GM11168 (cell line): ENCODE measurements around the gene TMEM255A.

Experiments used
- in situ Hi-C: fragments of 300-500 bp; cut with MboI; formaldehyde crosslinking; loops from one replicate; pipeline ENCODE4 v1.12.0; 2022; ENCODE audit warnings: low sequenced_read_pairs; ENCODE audit not compliant: unreplicated experiment

TMEM255A gene

DNA sequence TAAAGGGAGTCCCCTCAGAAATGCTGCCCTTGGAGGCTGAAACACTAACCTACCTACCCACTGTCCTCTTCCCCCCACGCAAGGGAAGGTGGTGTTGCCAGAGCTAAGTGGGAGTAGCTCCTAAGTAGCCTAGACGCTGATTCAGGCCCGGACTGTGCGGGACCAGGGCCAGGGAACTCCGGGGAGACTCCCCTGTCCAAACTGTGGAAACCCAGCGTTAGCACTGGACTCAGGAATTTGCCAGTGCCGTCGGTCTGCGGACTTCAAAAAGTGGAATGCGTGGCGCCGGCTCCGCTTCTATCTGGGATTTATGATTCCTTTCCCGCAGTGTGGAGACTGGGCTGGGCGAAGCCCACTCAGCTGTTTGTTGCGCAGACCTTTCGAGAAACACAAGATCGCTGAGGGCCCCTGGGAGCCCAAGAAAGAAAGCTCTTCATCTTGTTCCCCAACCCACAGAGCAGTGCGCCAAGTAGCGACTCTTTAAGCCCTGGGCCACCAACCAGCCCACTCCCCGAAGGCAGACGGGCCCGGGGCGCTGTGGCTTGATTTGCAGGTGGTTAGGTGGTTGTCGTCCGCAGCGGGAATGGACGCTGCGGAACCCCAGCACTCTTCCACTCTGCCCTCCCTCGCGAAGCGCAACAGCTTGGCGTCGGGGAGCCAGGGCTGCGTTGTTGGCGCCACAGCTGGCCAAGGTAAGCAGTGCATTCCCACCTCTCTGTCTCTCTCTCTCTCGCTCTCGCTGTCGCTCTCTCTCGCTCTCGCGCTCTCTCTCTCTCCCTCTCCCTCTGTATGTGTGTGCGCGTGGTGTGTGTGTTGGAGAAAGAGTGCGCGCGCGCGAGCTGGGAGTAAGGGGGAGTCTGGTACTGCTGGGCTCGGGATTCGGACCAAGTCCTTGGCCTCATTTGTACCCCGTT, 2.0 kb downstream of the TMEM255A start:
- in situ Hi-C loops = no loop called here

- in situ Hi-C loops = no loop called here
Measured at GRCh38 chrX:120308558-120308957, 2.7 kb downstream of the TMEM255A start.

- in situ Hi-C loops = no loop called here
Measured at GRCh38 chrX:120306630-120307029, 4.6 kb downstream of the TMEM255A start.

GRCh38 chrX:120305531-120306141, 5.6 kb downstream of the TMEM255A start:
- in situ Hi-C loops = no loop called here

DNA sequence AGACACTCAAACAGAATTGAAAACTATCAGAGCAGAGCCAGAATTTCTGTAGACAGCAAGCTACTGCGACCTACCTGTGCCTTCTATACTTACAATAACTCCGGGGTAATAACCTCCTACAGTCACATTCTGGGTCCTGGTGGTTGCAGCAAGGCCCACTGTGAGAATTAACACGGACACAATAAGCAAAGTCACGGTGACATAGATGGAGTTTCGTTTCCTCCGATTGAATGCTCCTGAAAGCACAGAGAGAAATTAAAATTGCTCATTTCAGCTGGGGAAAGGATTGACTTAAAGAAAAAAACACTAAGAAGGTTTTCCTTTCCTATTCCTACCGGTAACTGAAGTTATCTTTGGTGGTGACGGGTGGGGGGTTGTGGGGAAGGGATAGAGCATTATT, 7.0 kb downstream of the TMEM255A start:
- in situ Hi-C loops = no loop called here

DNA sequence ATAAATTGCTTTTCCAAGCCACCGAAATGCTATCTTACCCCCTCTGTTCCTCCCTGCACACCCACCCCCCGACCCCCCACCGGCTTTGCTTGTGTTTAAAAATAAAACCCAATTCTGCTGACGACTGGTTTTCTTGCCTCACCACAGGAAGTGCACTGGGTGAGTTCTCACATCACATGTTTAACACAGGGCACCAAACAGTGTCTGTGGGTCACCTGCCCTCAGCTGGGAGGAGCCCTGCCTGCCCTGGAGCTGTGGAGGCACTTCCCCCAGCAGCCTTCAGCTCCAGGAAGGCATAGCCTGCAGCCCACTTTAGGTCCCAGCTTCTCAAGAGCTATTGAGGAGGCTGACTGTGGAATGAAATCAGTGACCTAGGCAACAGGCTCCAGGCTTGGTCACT, 8.8 kb downstream of the TMEM255A start:
- in situ Hi-C loops = no loop called here

DNA sequence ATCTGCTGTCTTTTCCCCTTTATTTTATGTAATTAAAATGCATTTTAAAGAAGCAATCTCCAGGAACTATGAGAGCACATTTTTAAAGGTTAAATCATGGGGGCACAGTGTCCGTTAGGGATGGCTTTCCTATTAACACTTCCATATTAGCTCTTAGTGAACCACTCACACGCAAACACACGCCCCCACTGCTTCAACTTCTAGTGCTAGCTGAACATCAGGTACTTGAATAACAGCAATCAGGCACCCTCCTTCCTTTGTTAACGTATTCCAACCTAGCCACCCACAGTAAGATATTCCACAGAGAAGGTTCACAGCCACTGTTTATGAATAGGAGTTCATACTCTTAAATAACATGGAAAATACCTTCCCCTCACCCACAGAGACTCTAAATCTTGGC, 9.3 kb downstream of the TMEM255A start:
- in situ Hi-C loops = no loop called here

GRCh38 chrX:120301497-120301896, 9.8 kb downstream of the TMEM255A start:
- in situ Hi-C loops = no loop called here

GRCh38 chrX:120299928-120300327, 11.3 kb downstream of the TMEM255A start:
- in situ Hi-C loops = no loop called here

GRCh38 chrX:120297923-120298322, 13.3 kb downstream of the TMEM255A start:
- in situ Hi-C loops = no loop called here

- in situ Hi-C loops = no loop called here
Measured at GRCh38 chrX:120294651-120295050, 16.6 kb downstream of the TMEM255A start.

- in situ Hi-C loops = no loop called here
Measured at GRCh38 chrX:120293015-120293414, 18.2 kb downstream of the TMEM255A start.

DNA sequence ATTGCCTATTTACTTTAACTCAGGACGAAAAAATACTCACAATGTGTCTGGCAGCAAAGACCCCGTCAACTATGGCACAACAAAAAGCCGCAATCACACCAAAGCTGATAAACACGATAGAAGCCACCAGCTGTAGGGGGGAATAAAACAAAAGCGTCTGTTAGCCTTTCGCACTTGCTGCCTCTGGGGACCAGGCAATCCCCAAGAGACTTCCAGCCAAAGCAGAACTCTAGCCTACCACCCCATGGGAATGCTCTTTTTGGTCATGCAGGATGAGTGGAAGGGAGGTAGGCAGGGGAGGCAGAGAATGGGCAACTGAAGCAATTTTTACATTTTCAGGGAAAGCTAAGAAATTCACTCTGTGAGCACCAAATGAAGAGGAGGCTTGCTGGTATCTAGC, 20.1 kb downstream of the TMEM255A start:
- in situ Hi-C loops = no loop called here

GRCh38 chrX:120290107-120290506, 21.2 kb downstream of the TMEM255A start:
- in situ Hi-C loops = no loop called here

DNA sequence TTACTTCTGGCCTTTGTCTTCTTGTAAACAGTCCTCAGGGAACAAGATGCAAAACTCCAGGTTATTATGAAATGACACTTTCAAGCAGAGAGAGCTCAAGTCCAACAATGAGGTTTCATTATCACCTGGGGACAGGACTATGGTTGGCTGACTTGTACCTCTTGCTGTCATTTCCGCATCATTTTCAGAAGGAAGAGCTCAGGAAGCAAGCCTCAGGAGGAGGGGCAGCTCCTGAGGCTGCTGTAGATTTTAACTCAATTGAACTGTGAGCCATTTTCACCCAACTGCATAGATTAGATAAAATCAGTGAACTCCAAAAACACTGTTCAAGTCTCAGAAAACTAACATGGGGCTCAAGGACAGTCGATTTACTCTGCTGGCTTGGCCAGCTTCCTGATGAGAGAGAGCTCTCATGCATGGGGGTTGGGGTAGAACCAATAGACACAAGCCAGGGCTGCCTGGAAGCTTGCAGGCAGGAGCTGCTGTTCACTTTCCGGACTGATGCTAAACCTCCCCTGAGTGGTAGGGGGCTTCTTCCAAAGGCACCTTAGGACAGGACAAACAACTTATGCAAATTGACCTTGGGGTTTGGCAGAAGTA, 23.6 kb downstream of the TMEM255A start:
- in situ Hi-C loops = no loop called here

GRCh38 chrX:120286733-120287512, 24.3 kb downstream of the TMEM255A start:
- in situ Hi-C loops = no loop called here

- in situ Hi-C loops = no loop called here
Measured at GRCh38 chrX:120282697-120283096, 28.6 kb downstream of the TMEM255A start.

DNA sequence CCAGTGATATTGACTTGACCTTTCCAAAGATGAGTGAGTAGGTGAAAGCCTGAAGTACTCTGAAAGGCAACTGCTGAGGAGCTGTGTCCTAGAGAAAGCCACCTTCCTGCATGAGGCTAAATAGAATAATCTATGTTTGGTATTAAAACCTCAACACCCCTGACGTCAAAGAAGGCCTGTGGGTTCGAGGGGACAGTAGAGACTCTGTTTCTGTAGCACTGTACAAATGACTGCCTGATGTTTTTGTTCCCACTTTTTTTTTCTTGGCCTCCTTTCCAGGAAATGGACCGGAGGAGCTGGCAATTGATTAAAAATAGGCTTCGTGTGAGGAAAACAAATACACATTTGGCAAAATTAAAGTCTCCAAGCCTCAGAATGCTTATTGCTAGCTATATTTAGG, 29.5 kb downstream of the TMEM255A start:
- in situ Hi-C loops = no loop called here

- in situ Hi-C loops = no loop called here
Measured at GRCh38 chrX:120281021-120281624, 30.1 kb downstream of the TMEM255A start.

DNA sequence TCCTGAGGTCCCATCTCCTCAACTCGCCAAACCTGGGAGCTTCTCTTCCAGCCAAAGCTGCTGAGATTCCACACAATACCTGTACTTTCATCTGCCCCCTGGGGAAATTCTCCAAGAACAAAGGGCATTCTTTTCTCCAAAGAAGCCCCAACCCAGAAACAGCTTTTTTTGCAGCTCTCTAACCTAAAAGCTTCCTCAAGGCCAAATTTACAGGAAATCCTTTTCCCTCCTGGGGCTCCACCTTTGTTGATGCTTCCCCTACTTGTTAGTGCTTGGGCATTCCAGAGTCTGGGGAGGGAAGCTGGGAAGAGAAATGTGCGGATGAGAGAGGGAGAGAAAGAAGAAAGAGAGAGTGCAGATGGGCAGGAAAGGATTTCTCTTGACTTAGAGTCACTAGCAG, 36.3 kb downstream of the TMEM255A start:
- in situ Hi-C loops = no loop called here
